Mesothelial cell of epicardium (in vitro differentiated cells): ENCODE results near the gene IGFL4. TPM values are rescaled to one million over a fixed set of nuclear protein-coding genes. Genes with fewer than 3 reads are reported as not detected.

Source experiments
- DNase-seq, 2 experiments: peaks; one replicate each; pipeline ENCODE4 v3.0.0; 2021; ENCODE audit warnings: low spot score in 2 of 2; ENCODE audit not compliant: unreplicated experiment in 2 of 2
- H3K27ac Mint-ChIP-seq: 2 replicates; pipeline ENCODE4 v1.8.0; 2021; ENCODE audit warnings: mixed read lengths
- H3K27me3 Mint-ChIP-seq: 2 replicates; pipeline ENCODE4 v1.8.0; 2021; ENCODE audit warnings: low read depth, mixed read lengths
- H3K36me3 Mint-ChIP-seq: 2 replicates; pipeline ENCODE4 v1.8.0; 2021; ENCODE audit warnings: mixed read lengths
- H3K4me1 Mint-ChIP-seq: 2 replicates; pipeline ENCODE4 v1.8.0; 2021; ENCODE audit warnings: mixed read lengths
- H3K4me3 Mint-ChIP-seq: 2 replicates; pipeline ENCODE4 v1.8.0; 2021; ENCODE audit warnings: mild to moderate bottlenecking, moderate library complexity, mixed read lengths
- H3K9me3 Mint-ChIP-seq: 2 replicates; pipeline ENCODE4 v1.8.0; 2021; ENCODE audit warnings: mixed read lengths
- CTCF ChIP-seq: fragments of 200-600 bp; sonication (generic); IDR thresholded peaks from one replicate; pipeline ENCODE4 v1.5.0; 2021; ENCODE audit warnings: antibody characterized with exemption; ENCODE audit not compliant: unreplicated experiment
- total RNA-seq: library from RNA; stranded (reverse); gene quantifications from 3 replicates; pipeline ENCODE4 v1.2.1, GENCODE V29; 2021

IGFL4 gene
- 1.8 to 2.8 TPM (median 2.4 TPM) in 3 replicates for total RNA-seq

DNA sequence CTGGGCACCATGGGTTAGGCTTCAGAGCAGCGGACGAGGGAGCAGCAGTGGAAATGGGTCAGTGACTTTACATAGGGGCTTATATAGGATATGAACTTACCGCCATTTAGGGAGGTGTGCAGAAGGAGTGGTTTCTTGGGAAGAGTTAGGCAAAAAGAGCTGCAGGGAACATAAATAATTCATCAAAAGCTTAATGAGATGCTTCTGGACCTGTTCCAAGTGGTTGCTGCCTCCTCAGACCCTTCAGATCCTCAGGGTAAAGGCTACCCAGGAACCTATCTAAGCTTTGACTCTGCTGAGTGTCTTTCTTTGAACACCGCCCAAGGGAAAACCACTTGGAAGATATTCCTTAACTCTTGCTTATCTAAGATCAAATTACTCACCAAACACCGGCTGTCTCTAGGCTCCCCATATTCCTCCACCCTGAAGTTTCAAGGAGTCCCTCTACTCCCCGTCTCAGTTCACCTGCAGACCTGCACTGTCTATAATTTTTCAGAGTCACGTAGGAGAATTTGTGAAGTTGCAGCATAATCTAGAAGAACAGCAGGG lies at the start of gene IGFL4:
Gene IGFL4, minus strand, starts transcription at position 51 of the 549 bp plus-strand sequence. Its CDS starts 40 bp downstream, at position 11.
- Mint-ChIP-seq H3K4me3 (no peak within 1 kb of the TSS), H3K27me3 (peaks cover 6% of the 10 kb centered on the region), H3K4me1 (peaks cover 28% of the 10 kb centered on the region), H3K9me3 (peaks cover 27% of the 10 kb centered on the region), H3K27ac (peak within 1 kb of the TSS; percentile 82), H3K36me3 (peaks cover 5% of the 10 kb centered on the region)
- no peak for DNase-seq
- TF ChIP-seq CTCF, result no peak

DNA sequence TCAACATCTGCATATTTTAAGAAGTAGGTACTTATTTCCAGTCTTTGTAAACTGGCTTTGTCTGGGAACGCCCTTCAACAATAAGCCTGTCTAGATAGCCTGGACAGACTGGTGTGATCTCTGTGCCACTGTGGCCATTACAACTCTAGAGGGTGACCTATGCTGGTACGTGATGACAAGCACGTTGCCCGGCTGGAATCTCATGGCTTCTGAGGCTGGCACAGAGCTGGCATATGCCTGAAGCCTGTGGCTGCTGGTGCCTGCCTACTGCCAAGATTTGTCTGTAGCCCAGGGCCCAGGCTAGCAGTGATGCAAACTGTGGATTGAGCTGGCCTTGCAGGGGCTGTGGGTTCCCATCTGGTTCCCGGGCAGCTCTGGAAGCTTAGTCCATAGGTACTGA lies 49.6 kb upstream of the IGFL4 start:
- peaks cover 5% of the 10 kb centered on the region for H3K36me3 Mint-ChIP-seq
- peaks cover 6% of the 10 kb centered on the region for H3K4me1 Mint-ChIP-seq
- H3K27me3 Mint-ChIP-seq, result peaks cover 2% of the 10 kb centered on the region
- H3K4me3 Mint-ChIP-seq, result no peak overlapping the region
- TF ChIP-seq CTCF, result no peak
- no peak overlapping the region for H3K27ac Mint-ChIP-seq
- peaks cover 49% of the 10 kb centered on the region for H3K9me3 Mint-ChIP-seq
- DNase-seq, result no peak

DNA sequence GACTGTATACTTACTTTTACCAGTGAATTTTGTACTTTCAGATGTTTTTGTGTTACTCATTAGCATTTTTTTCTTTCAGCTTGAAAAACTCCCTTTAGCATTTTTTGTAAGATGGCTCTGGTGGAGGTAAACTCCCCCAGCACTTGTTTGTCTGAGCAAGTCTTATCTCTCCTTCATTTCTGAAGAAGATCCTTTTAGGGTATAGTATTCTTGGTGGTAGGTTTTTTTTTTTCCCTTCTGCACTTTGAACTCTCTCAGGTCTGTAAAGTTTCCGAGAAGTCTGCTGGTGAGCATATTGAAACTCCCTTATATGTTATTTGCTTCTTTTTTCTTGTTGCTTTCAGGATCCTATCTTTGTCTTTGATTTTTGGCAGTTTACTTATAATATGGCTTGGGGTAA lies 48.6 kb upstream of the IGFL4 start:
- no peak overlapping the region for H3K27ac Mint-ChIP-seq
- peaks cover 2% of the 10 kb centered on the region for H3K27me3 Mint-ChIP-seq
- no peak overlapping the region for H3K4me3 Mint-ChIP-seq
- peaks cover 9% of the 10 kb centered on the region for H3K36me3 Mint-ChIP-seq
- H3K9me3 Mint-ChIP-seq, result peaks cover 48% of the 10 kb centered on the region
- DNase-seq, result no peak
- TF ChIP-seq CTCF, result no peak
- H3K4me1 Mint-ChIP-seq, result peaks cover 6% of the 10 kb centered on the region

GRCh38 chr19:46088101-46088500 lies 47.3 kb upstream of the IGFL4 start:
- no peak for DNase-seq
- H3K36me3 Mint-ChIP-seq, result peaks cover 9% of the 10 kb centered on the region
- no peak overlapping the region for H3K4me3 Mint-ChIP-seq
- H3K27me3 Mint-ChIP-seq, result peaks cover 2% of the 10 kb centered on the region
- no peak for TF ChIP-seq CTCF
- peaks cover 48% of the 10 kb centered on the region for H3K9me3 Mint-ChIP-seq
- H3K27ac Mint-ChIP-seq, result no peak overlapping the region
- peaks cover 4% of the 10 kb centered on the region for H3K4me1 Mint-ChIP-seq

- Mint-ChIP-seq H3K27me3 (peaks cover 2% of the 10 kb centered on the region), H3K9me3 (peaks cover 48% of the 10 kb centered on the region), H3K27ac (no peak overlapping the region), H3K36me3 (peaks cover 9% of the 10 kb centered on the region), H3K4me1 (peaks cover 6% of the 10 kb centered on the region), H3K4me3 (no peak overlapping the region)
- no peak for TF ChIP-seq CTCF
- no peak for DNase-seq
Measured at GRCh38 chr19:46085888-46086287, 45.1 kb upstream of the IGFL4 start.

- no peak for TF ChIP-seq CTCF
- Mint-ChIP-seq H3K9me3 (peaks cover 23% of the 10 kb centered on the region), H3K4me1 (peaks cover 6% of the 10 kb centered on the region), H3K36me3 (peaks cover 9% of the 10 kb centered on the region), H3K27me3 (peaks cover 14% of the 10 kb centered on the region), H3K4me3 (no peak overlapping the region), H3K27ac (no peak overlapping the region)
- DNase-seq, result no peak
Measured at GRCh38 chr19:46082728-46083050, 41.9 kb upstream of the IGFL4 start.
